Pancreas (tissue), 10 donors: ENCODE results near the gene OR10R2. TPM values are rescaled to one million over a fixed set of nuclear protein-coding genes. Genes with fewer than 3 reads are reported as not detected.
"Not testable (repeated sequence)": the region's sequence is repeated elsewhere in the genome, so short reads cannot be mapped to it uniquely, and the experiment has no call there.

Experiments used
- ATAC-seq, 4 donors: fragments of 200-7000 bp; cut with Tn5 transposase; one replicate each; pipeline versions ENCODE4 v1.8.0 to v1.9.1; 2020; ENCODE audit warnings: mild to moderate bottlenecking in 4 of 4, moderate library complexity in 4 of 4
- DNase-seq, 6 donors: peaks; one replicate each; pipeline ENCODE4 v3.0.0-alpha.2; 2020
- FAIRE-seq: peaks from 2 replicates; lab custom pipeline; 2012; peaks lifted over from hg19 to GRCh38; lab: Jason Lieb, UNC
- H3K27ac ChIP-seq, 4 donors: fragments of 200-600 bp; sonication (generic); 1 replicate in 3 of 4; 2 replicates in 1 of 4; pipeline versions ENCODE4 v1.5.0 to v1.8.0; 2020
- H3K27me3 ChIP-seq, 4 donors: fragments of 200-600 bp; one replicate each; pipeline ENCODE4 v1.8.0; 2021
- H3K36me3 ChIP-seq, 3 donors: fragments of 200-600 bp; sonication (generic) in 1 of 3; one replicate each; pipeline versions ENCODE4 v1.5.0 to v1.8.0; 2020 to 2021
- H3K4me1 ChIP-seq, 3 donors: fragments of 200-600 bp; one replicate each; pipeline ENCODE4 v1.8.0; 2021
- H3K4me3 ChIP-seq, 4 donors: fragments of 200-600 bp; sonication (generic) in 2 of 4; one replicate each; pipeline versions ENCODE4 v1.5.0 to v1.8.0; 2020 to 2021
- H3K9me3 ChIP-seq, 4 donors: fragments of 200-600 bp; one replicate each; pipeline ENCODE4 v1.8.0; 2021
- WGBS, 2 donors: extraction: QIAGEN DNeasy Blood & Tissue Kit; methylation state at CpG; one replicate each; pipeline ENCODE4 v1.1.7; 2013; 5-methylcytosine and 5-hydroxymethylcytosine counted together
- intact Hi-C, 3 donors: fragments of 100-400 bp; cut with DNase I; formaldehyde crosslinking; loops; one replicate each; pipeline versions ENCODE4 v1.11.1 to v1.14.2; 2022
- polyA plus RNA-seq, 2 donors: library from polyadenylated mRNA; stranded (reverse); fragments of 200-250 nt; gene quantifications; one replicate each; pipeline ENCODE4 v1.2.3, GENCODE V29; 2013
- total RNA-seq, 6 donors: library from RNA; stranded (reverse); fragmentation: NEBNext Ultra II Directional in 4 of 6; extraction: Animal tissue kit (Norgen Biotek cat#: 25700) in 4 of 6; gene quantifications; one replicate each; pipeline versions ENCODE4 v1.2.1 to v1.2.4, GENCODE V29; 2021 to 2023
- TF ChIP-seq, protein P1 (sequence below), 4 donors: fragments of 200-600 bp; sonication (generic) in 3 of 4; IDR thresholded peaks; one replicate each; pipeline versions ENCODE4 v1.5.0 to v1.8.0; 2021; ENCODE audit warnings: antibody characterized with exemption in 4 of 4
- donor health status: healthy with polysubstance abuse.
- donor health status: DM: no; HTN: no; CAD: no; lungs with moderate emphysema.
- donor health status: DM: no; HTN: no; CAD: no.
- donor health status: control.
- donor health status: control.
- donor health status: Bipolar disorder and iron deficiency.
- donor health status: DM: yes; HTN: yes; CAD: no.
- donor health status: DM: no; HTN: no; CAD: no.
- donor health status: DM: no; HTN: no; CAD: no.
- donor health status: DM: yes; HTN: yes; CAD: no.

The OR10R2 gene, protein sequence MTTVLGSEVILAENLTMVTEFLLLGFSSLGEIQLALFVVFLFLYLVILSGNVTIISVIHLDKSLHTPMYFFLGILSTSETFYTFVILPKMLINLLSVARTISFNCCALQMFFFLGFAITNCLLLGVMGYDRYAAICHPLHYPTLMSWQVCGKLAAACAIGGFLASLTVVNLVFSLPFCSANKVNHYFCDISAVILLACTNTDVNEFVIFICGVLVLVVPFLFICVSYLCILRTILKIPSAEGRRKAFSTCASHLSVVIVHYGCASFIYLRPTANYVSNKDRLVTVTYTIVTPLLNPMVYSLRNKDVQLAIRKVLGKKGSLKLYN
- total RNA-seq (not detected), polyA plus RNA-seq (not detected)

DNA sequence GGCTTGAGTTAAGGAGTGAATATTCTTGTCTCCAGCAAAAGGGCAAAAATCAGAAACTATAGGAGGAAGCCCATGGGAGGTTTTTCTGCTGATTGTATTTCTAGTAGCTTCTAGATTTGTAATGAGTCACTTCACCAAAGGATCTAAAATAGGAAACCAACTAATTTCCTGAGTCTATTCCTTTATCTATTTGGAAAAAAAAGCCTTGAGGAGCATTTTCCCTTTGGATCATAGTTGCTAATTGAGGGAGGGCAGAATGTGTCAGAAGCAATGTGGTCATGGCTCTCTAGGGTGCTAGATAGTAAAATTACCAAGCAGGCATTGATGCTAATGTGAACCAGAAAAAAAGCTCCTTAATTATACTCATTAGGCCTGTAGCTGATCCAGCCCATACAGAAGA lies at the start of gene OR10R2:
TSS of gene OR10R2 (plus strand) at position 301 of the 400 bp plus-strand sequence. CDS start 106 bp downstream, outside the sequence.
- H3K9me3 ChIP-seq = no peaks in the 10 kb centered on the region
- H3K36me3 ChIP-seq = no peaks in the 10 kb centered on the region
- no peak within 1 kb of the TSS for H3K27ac ChIP-seq
- TF ChIP-seq, protein P1, sequence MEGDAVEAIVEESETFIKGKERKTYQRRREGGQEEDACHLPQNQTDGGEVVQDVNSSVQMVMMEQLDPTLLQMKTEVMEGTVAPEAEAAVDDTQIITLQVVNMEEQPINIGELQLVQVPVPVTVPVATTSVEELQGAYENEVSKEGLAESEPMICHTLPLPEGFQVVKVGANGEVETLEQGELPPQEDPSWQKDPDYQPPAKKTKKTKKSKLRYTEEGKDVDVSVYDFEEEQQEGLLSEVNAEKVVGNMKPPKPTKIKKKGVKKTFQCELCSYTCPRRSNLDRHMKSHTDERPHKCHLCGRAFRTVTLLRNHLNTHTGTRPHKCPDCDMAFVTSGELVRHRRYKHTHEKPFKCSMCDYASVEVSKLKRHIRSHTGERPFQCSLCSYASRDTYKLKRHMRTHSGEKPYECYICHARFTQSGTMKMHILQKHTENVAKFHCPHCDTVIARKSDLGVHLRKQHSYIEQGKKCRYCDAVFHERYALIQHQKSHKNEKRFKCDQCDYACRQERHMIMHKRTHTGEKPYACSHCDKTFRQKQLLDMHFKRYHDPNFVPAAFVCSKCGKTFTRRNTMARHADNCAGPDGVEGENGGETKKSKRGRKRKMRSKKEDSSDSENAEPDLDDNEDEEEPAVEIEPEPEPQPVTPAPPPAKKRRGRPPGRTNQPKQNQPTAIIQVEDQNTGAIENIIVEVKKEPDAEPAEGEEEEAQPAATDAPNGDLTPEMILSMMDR (IDR thresholded peaks at IDR 0.05) = no peak
- FAIRE-seq (no peak), DNase-seq (no peak), ATAC-seq (no peak)
- intact Hi-C loops = no loop called here
- no peak within 1 kb of the TSS for H3K4me3 ChIP-seq
- peaks cover 0 to 2% (median 0%) of the 10 kb centered on the region in 4 donors for H3K27me3 ChIP-seq
- H3K4me1 ChIP-seq = no peaks in the 10 kb centered on the region

DNA sequence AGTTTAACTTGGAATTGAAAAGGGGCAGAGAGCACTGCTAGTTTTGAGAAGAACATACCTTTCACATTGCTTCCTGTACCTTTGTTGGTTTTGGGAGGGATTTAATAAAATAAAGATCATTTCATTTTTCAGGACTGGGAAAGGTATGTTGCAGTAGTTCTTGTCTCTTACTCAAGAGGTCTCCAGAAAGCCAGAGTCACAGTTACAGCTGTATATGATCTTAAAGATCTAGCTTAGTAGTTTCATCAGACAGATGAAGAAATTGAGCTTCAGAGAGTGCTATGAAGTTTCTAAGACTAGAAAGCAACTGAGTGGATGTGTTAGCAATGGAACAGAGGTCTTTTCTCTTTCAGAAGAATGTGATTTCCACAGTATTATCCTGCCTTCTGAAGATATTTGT lies 47.0 kb upstream of the OR10R2 start:
- DNase-seq = no peak
- no peak overlapping the region for H3K4me3 ChIP-seq
- intact Hi-C loops = no loop called here
- no peak overlapping the region for H3K27ac ChIP-seq
- H3K36me3 ChIP-seq = no peaks in the 10 kb centered on the region
- TF ChIP-seq, protein P1 (IDR thresholded peaks at IDR 0.05) = no peak
- H3K27me3 ChIP-seq = no peaks in the 10 kb centered on the region
- no peak for FAIRE-seq
- no peaks in the 10 kb centered on the region for H3K9me3 ChIP-seq
- ATAC-seq = no peak
- no peaks in the 10 kb centered on the region for H3K4me1 ChIP-seq

DNA sequence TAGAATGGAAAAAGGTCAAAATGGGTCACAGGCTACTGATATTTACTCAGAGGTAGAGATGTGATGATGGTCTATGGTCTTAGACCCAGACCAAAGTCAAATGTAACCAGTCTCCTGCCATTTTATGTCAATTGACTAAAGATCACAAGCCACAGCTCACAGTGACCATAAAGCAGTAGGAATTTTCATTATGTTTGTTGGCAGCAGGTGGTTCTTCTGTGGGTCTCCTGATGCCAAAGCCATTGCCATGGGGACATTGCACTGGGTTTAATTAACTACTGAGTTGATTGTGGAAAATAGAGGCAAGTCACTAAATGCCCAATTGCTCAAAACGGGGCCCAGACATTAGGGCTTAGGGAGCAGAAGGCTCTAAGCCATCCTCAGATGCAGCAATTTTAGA lies 45.9 kb upstream of the OR10R2 start, which contains the start of gene OR10K2:
TSS of gene OR10K2 (minus strand) at position 101 of the 400 bp plus-strand sequence. CDS start 5,371 bp downstream, outside the sequence.
- H3K27me3 ChIP-seq = no peaks in the 10 kb centered on the region
- H3K36me3 ChIP-seq = no peaks in the 10 kb centered on the region
- H3K27ac ChIP-seq = no peak within 1 kb of the TSS
- ATAC-seq = no peak
- H3K9me3 ChIP-seq = no peaks in the 10 kb centered on the region
- WGBS, 2 donors = 64 to 65% methylated on average over 1 of the region's 1 CpG
- FAIRE-seq = no peak
- H3K4me3 ChIP-seq = no peak within 1 kb of the TSS
- no peak for DNase-seq
- H3K4me1 ChIP-seq = no peaks in the 10 kb centered on the region
- TF ChIP-seq, protein P1 (IDR thresholded peaks at IDR 0.05) = no peak
- intact Hi-C loops = no loop called here

DNA sequence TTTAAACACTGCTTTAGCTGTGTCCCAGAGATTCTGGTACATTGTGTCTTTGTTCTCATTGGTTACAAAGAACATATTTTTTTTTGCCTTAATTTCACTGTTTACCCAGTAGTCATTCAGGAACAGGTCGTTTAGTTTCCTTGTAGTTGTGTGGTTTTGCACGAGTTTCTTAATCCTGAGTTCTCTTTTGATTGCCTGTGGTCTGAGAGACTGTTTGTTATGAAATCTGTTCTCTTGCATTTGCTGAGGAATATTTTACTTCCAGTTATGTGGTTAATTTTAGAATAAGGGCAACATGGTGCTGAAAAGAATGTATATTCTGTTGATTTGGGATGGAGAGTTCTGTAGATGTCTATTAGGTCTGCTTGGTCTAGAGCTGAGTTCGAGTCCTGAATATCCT lies 41.9 kb upstream of the OR10R2 start:
- H3K9me3 ChIP-seq, DNase-seq, H3K27me3 ChIP-seq, H3K36me3 ChIP-seq, intact Hi-C loops, H3K4me3 ChIP-seq, H3K4me1 ChIP-seq, H3K27ac ChIP-seq, ATAC-seq, FAIRE-seq: not testable (repeated sequence)
- WGBS, 2 donors = 23 to 31% methylated on average over 3 of the region's 3 CpGs

DNA sequence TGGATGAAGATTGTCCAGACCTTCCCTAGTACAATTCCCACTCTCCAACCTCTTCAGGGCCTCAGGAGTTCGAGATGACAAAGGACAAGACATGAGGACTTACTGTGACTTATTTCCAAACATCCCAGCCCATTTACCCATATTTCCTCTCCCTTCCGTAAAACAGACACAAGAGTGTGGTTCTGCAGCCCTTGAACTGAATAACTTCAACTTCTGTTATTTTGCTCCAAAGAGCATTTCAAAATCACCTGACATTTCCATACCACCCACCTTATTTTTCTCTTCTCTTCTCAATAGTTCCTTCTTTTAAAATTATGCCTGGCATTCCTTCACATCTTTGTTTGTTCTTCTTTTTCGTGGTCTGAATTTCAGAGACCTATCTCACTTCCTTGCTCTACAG lies 37.3 kb upstream of the OR10R2 start:
- intact Hi-C loops = no loop called here
- Histone ChIP-seq H3K9me3 (no peaks in the 10 kb centered on the region), H3K4me3 (no peak overlapping the region), H3K27ac (no peak overlapping the region), H3K36me3 (no peaks in the 10 kb centered on the region), H3K4me1 (no peaks in the 10 kb centered on the region), H3K27me3 (no peaks in the 10 kb centered on the region)
- TF ChIP-seq, protein P1 (IDR thresholded peaks at IDR 0.05) = no peak
- ATAC-seq (no peak), DNase-seq (no peak), FAIRE-seq (no peak)
- WGBS, 2 donors = 30 to 37% methylated on average over 3 of the region's 3 CpGs
